Upper lobe of left lung (tissue), 6 donors: ENCODE data around the gene CHRNB4. TPM values are rescaled to one million over a fixed set of nuclear protein-coding genes. Genes with fewer than 3 reads are reported as not detected.

Experiments
- ATAC-seq, 2 donors: fragments of 200-7000 bp; cut with Tn5 transposase; one replicate each; pipeline ENCODE4 v1.9.1; 2022; ENCODE audit warnings: mild to moderate bottlenecking in 2 of 2, moderate library complexity in 2 of 2; ENCODE audit not compliant: low FRiP score in 2 of 2
- DNase-seq, 2 donors: peaks; one replicate each; pipeline ENCODE4 v3.0.0-alpha.2; 2019 to 2020
- H3K27ac ChIP-seq, 4 donors: fragments of 200-600 bp; sonication (generic); one replicate each; pipeline ENCODE4 v1.5.1; 2016 to 2019
- H3K27me3 ChIP-seq, 4 donors: fragments of 200-600 bp; sonication (generic); one replicate each; pipeline ENCODE4 v1.5.1; 2017 to 2019
- H3K36me3 ChIP-seq, 4 donors: fragments of 200-600 bp; sonication (generic); one replicate each; pipeline ENCODE4 v1.5.1; 2016 to 2019
- H3K4me1 ChIP-seq, 4 donors: fragments of 200-600 bp; sonication (generic); one replicate each; pipeline ENCODE4 v1.5.1; 2018 to 2019
- H3K4me3 ChIP-seq, 4 donors: fragments of 200-600 bp; sonication (generic); one replicate each; pipeline ENCODE4 v1.5.1; 2017 to 2019; ENCODE audit warnings: mild to moderate bottlenecking in 2 of 4, moderate library complexity in 1 of 4
- H3K9me3 ChIP-seq, 4 donors: fragments of 200-600 bp; sonication (generic); one replicate each; pipeline ENCODE4 v1.5.1; 2018 to 2019
- CTCF ChIP-seq, 6 experiments: fragments of 450-650 bp in 4 of 6; fragments of 200-600 bp in 2 of 6; sonication (generic) in 2 of 6; IDR thresholded peaks; one replicate each; pipeline ENCODE4 v1.5.1; 2016 to 2019; ENCODE audit warnings: antibody characterized with exemption in 6 of 6
- EP300 ChIP-seq, 4 donors: sonication (generic); formaldehyde crosslinking; IDR thresholded peaks; one replicate each; pipeline ENCODE4 v1.5.1; 2017; ENCODE audit warnings: antibody characterized with exemption in 4 of 4, control low read depth in 2 of 4
- POLR2A ChIP-seq, 4 donors: fragments of 450-650 bp; IDR thresholded peaks; one replicate each; pipeline ENCODE4 v1.5.1; 2016 to 2017; ENCODE audit warnings: antibody characterized with exemption in 4 of 4, mild to moderate bottlenecking in 2 of 4
- POLR2AphosphoS5 ChIP-seq, 2 donors: sonication (generic); formaldehyde crosslinking; IDR thresholded peaks; one replicate each; pipeline ENCODE4 v1.5.1; 2017; ENCODE audit warnings: antibody characterized with exemption in 2 of 2
- WGBS, 2 donors: methylation state at CpG; one replicate each; pipeline ENCODE4 v1.1.5; 2017 to 2018; 5-methylcytosine and 5-hydroxymethylcytosine counted together
- total RNA-seq, 6 donors: library from RNA; depleted of rRNA in 4 of 6; stranded (reverse); fragments of >200 nt in 4 of 6; gene quantifications; one replicate each; pipeline versions ENCODE4 v1.1.0 to v1.2.1, GENCODE V29; 2016 to 2021
- donor health status: DM: no; HTN: no; CAD: no; lungs with moderate emphysema.
- donor health status: DM: no; HTN: yes; CAD: no; lungs with severe emphysema.

The CHRNB4 gene
- total RNA-seq, 6 donors from 2014 or later: not detected

- Histone ChIP-seq H3K4me1 (no peaks in the 10 kb centered on the region), H3K36me3 (no peaks in the 10 kb centered on the region), H3K4me3 (no peak overlapping the region), H3K27ac (no peak overlapping the region), H3K27me3 (no peaks in the 10 kb centered on the region), H3K9me3 (no peaks in the 10 kb centered on the region)
- DNase-seq (no peak), ATAC-seq (no peak)
- TF ChIP-seq POLR2A (IDR thresholded peaks at IDR 0.05) (no peak), CTCF (IDR thresholded peaks at IDR 0.05) (no peak), POLR2AphosphoS5 (IDR thresholded peaks at IDR 0.05) (no peak), EP300 (IDR thresholded peaks at IDR 0.05) (no peak)
- 83 to 100% methylated on average over 1 of the region's 1 CpG for WGBS, 2 donors
These were observed 11.1 kb upstream of the CHRNB4 start for GRCh38 chr15:78651930-78652615.

GRCh38 chr15:78651007-78651406, 10.0 kb upstream of the CHRNB4 start:
- Histone ChIP-seq H3K36me3 (no peaks in the 10 kb centered on the region), H3K9me3 (no peaks in the 10 kb centered on the region), H3K27me3 (no peaks in the 10 kb centered on the region), H3K4me1 (no peaks in the 10 kb centered on the region), H3K27ac (no peak overlapping the region), H3K4me3 (no peak overlapping the region)
- DNase-seq (no peak), ATAC-seq (no peak)
- 47 to 69% methylated on average over 3 of the region's 3 CpGs for whole genome bisulfite sequencing, 2 donors
- TF ChIP-seq POLR2A (IDR thresholded peaks at IDR 0.05): no peak
- TF ChIP-seq CTCF (IDR thresholded peaks at IDR 0.05): no peak
- no peak for TF ChIP-seq EP300 (IDR thresholded peaks at IDR 0.05)
- no peak for TF ChIP-seq POLR2AphosphoS5 (IDR thresholded peaks at IDR 0.05)

GRCh38 chr15:78650022-78650421, 9.0 kb upstream of the CHRNB4 start:
- H3K27me3 ChIP-seq: no peaks in the 10 kb centered on the region
- no peaks in the 10 kb centered on the region for H3K4me1 ChIP-seq
- ATAC-seq (no peak), DNase-seq (no peak)
- no peak for TF ChIP-seq POLR2AphosphoS5 (IDR thresholded peaks at IDR 0.05)
- no peak for TF ChIP-seq CTCF (IDR thresholded peaks at IDR 0.05)
- no peak for TF ChIP-seq EP300 (IDR thresholded peaks at IDR 0.05)
- no peak for TF ChIP-seq POLR2A (IDR thresholded peaks at IDR 0.05)
- no peak overlapping the region for H3K4me3 ChIP-seq
- no peak overlapping the region for H3K27ac ChIP-seq
- H3K9me3 ChIP-seq: no peaks in the 10 kb centered on the region
- no peaks in the 10 kb centered on the region for H3K36me3 ChIP-seq
- WGBS, 2 donors: 94 to 95% methylated on average over 2 of the region's 4 CpGs

DNA sequence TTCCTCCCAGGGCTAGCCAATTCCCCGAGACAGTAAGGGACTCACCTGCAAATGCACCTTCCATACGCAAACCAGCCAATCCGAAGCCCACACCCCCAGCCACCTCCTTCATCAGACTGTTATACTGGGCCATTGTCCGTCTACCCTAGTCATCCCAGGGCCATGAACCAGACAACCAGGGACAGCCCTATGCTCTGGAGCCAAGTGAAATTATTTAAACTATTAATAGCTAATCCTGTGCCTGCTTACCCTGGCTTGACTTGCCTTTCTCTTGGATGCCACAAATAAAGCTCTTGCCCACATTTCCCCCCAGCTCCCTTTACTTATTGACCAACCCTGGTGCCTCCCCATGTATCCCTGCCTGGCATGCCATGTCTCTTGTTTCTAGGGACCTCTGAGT, 4.0 kb upstream of the CHRNB4 start:
- H3K27ac ChIP-seq: no peak overlapping the region
- H3K27me3 ChIP-seq: peaks cover 0 to 12% (median 5%) of the 10 kb centered on the region in 4 donors
- H3K9me3 ChIP-seq: no peaks in the 10 kb centered on the region
- ATAC-seq (no peak), DNase-seq (no peak)
- H3K36me3 ChIP-seq: no peaks in the 10 kb centered on the region
- TF ChIP-seq CTCF (IDR thresholded peaks at IDR 0.05) (no peak), POLR2AphosphoS5 (IDR thresholded peaks at IDR 0.05) (no peak), EP300 (IDR thresholded peaks at IDR 0.05) (no peak), POLR2A (IDR thresholded peaks at IDR 0.05) (no peak)
- no peak overlapping the region for H3K4me3 ChIP-seq
- peaks cover 8 to 13% (median 10%) of the 10 kb centered on the region in 4 donors for H3K4me1 ChIP-seq
- WGBS, 2 donors: 91 to 98% methylated on average over 4 of the region's 4 CpGs

DNA sequence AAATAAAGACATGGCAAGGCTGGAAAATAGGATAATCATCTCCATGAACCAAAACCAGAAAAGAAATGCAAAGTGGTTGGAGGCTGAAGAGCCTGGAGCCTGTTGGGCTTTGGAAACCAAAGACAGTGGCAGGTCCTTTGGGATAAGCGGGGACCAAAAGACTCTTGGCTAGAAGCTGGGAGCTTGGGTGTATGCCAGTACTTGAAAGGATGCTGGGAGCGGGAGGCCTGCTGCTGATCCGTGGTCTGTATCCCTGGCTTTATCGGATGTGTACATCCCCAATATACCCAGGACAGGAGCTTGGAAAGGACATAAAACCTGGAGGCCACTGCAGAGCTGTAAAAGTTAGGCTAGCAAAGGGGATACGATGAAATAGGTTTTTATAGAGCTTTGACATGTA, 1.3 kb upstream of the CHRNB4 start:
- WGBS, 2 donors: 90 to 91% methylated on average over 5 of the region's 5 CpGs
- TF ChIP-seq POLR2AphosphoS5 (IDR thresholded peaks at IDR 0.05) (no peak), CTCF (IDR thresholded peaks at IDR 0.05) (no peak), POLR2A (IDR thresholded peaks at IDR 0.05) (no peak), EP300 (IDR thresholded peaks at IDR 0.05) (no peak)
- no peaks in the 10 kb centered on the region for H3K36me3 ChIP-seq
- DNase-seq (no peak), ATAC-seq (no peak)
- no peak overlapping the region for H3K27ac ChIP-seq
- no peaks in the 10 kb centered on the region for H3K9me3 ChIP-seq
- peaks cover 0 to 12% (median 5%) of the 10 kb centered on the region in 4 donors for H3K27me3 ChIP-seq
- H3K4me1 ChIP-seq: peaks cover 8 to 13% (median 10%) of the 10 kb centered on the region in 4 donors
- H3K4me3 ChIP-seq: no peak overlapping the region
